Endodermal cell (in vitro differentiated cells): ENCODE data around the gene ITGA11. TPM values are rescaled to one million over a fixed set of nuclear protein-coding genes. Genes with fewer than 3 reads are reported as not detected.

Experiments used
- DNase-seq: peaks from one replicate; pipeline ENCODE4 v3.0.0-alpha.2; 2017
- H3K27ac ChIP-seq: 2 replicates; pipeline ENCODE4 v1.5.1; 2013; ENCODE audit warnings: mild to moderate bottlenecking, low read depth, low read length, moderate library complexity
- H3K27me3 ChIP-seq: 2 replicates; pipeline ENCODE4 v1.6.1; 2013; ENCODE audit warnings: mild to moderate bottlenecking, low read length, moderate library complexity; ENCODE audit not compliant: insufficient read depth, control insufficient read depth, poor library complexity, severe bottlenecking
- H3K36me3 ChIP-seq: 2 replicates; pipeline ENCODE4 v1.7.0; 2013; ENCODE audit warnings: mild to moderate bottlenecking, low read length, moderate library complexity; ENCODE audit not compliant: control insufficient read depth, insufficient read depth
- H3K4me1 ChIP-seq: one replicate; pipeline ENCODE4 v1.7.0; 2013; ENCODE audit warnings: low read length; ENCODE audit not compliant: control insufficient read depth, insufficient read depth
- H3K4me3 ChIP-seq: 2 replicates; pipeline ENCODE4 v1.5.1; 2013; ENCODE audit warnings: mild to moderate bottlenecking, low read length, moderate library complexity
- H3K9ac ChIP-seq: 2 replicates; pipeline ENCODE4 v1.6.1; 2013; ENCODE audit warnings: mild to moderate bottlenecking, low read length, moderate library complexity; ENCODE audit not compliant: poor library complexity, severe bottlenecking; ENCODE audit errors: extremely low read depth
- H3K9me3 ChIP-seq: 2 replicates; pipeline ENCODE4 v1.6.1; 2013; ENCODE audit warnings: mild to moderate bottlenecking, low read length, moderate library complexity; ENCODE audit not compliant: control insufficient read depth
- H3K27ac Mint-ChIP-seq: 2 replicates; pipeline ENCODE4 v1.8.0; 2020; ENCODE audit warnings: mixed read lengths
- H3K27me3 Mint-ChIP-seq: 2 replicates; pipeline ENCODE4 v1.8.0; 2021; ENCODE audit warnings: mild to moderate bottlenecking, mixed read lengths; ENCODE audit not compliant: insufficient read depth
- H3K36me3 Mint-ChIP-seq: 2 replicates; pipeline ENCODE4 v1.8.0; 2020; ENCODE audit warnings: low read depth, mixed read lengths
- H3K4me1 Mint-ChIP-seq: 2 replicates; pipeline ENCODE4 v1.8.0; 2020; ENCODE audit warnings: mixed read lengths
- H3K4me3 Mint-ChIP-seq: 2 replicates; pipeline ENCODE4 v1.8.0; 2020; ENCODE audit warnings: mild to moderate bottlenecking, moderate library complexity, mixed read lengths
- H3K9me3 Mint-ChIP-seq: 2 replicates; pipeline ENCODE4 v1.8.0; 2020; ENCODE audit warnings: mild to moderate bottlenecking, mixed read lengths
- WGBS, 2 experiments: methylation state at CpG; one replicate each; pipeline versions ENCODE4 v1.1.5 to v1.1.7; 2013; ENCODE audit warnings: missing lambda C conversion rate in 2 of 2, mixed read lengths in 1 of 2; ENCODE audit not compliant: insufficient coverage in 1 of 2, insufficient read length in 1 of 2; 5-methylcytosine and 5-hydroxymethylcytosine counted together
- long read RNA-seq, 4 experiments: library from polyadenylated mRNA in 2 of 4; library from RNA in 1 of 4; library from capped mRNA in 1 of 4; stranded (forward) in 3 of 4; unstranded in 1 of 4; transcript quantifications; one replicate each; pipeline ENCODE4 v2.0.0, GENCODE V29; 2020 to 2021; ENCODE audit warnings: inconsistent platforms in 1 of 4
- polyA plus RNA-seq, 2 experiments: library from polyadenylated mRNA; stranded (reverse); fragments of 50-300 nt; gene quantifications; one replicate each; pipeline ENCODE4 v1.2.3, GENCODE V29; 2013
- total RNA-seq, 2 donors: library from RNA; stranded (reverse); fragmentation: NEBNext Ultra II Directional in 1 of 2; extraction: Animal tissue kit (Norgen Biotek cat#: 25700) in 1 of 2; gene quantifications; 2 replicates in 1 of 2; 3 replicates in 1 of 2; pipeline ENCODE4 v1.2.1, GENCODE V29; 2021
- TF ChIP-seq, protein P1 (sequence below): fragments of 200-600 bp; sonication (generic); conservative IDR thresholded peaks from 2 replicates; pipeline ENCODE4 v1.5.0; 2021; ENCODE audit warnings: antibody characterized with exemption, mild to moderate bottlenecking

The ITGA11 gene, protein sequence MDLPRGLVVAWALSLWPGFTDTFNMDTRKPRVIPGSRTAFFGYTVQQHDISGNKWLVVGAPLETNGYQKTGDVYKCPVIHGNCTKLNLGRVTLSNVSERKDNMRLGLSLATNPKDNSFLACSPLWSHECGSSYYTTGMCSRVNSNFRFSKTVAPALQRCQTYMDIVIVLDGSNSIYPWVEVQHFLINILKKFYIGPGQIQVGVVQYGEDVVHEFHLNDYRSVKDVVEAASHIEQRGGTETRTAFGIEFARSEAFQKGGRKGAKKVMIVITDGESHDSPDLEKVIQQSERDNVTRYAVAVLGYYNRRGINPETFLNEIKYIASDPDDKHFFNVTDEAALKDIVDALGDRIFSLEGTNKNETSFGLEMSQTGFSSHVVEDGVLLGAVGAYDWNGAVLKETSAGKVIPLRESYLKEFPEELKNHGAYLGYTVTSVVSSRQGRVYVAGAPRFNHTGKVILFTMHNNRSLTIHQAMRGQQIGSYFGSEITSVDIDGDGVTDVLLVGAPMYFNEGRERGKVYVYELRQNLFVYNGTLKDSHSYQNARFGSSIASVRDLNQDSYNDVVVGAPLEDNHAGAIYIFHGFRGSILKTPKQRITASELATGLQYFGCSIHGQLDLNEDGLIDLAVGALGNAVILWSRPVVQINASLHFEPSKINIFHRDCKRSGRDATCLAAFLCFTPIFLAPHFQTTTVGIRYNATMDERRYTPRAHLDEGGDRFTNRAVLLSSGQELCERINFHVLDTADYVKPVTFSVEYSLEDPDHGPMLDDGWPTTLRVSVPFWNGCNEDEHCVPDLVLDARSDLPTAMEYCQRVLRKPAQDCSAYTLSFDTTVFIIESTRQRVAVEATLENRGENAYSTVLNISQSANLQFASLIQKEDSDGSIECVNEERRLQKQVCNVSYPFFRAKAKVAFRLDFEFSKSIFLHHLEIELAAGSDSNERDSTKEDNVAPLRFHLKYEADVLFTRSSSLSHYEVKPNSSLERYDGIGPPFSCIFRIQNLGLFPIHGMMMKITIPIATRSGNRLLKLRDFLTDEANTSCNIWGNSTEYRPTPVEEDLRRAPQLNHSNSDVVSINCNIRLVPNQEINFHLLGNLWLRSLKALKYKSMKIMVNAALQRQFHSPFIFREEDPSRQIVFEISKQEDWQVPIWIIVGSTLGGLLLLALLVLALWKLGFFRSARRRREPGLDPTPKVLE
- 1 to 10 TPM in 1 of 2 donors, under 1 TPM in 1; 0.35 to 1.4 TPM for total RNA-seq
- 1.8 TPM for polyA plus RNA-seq (2013, experiment 1 of 2)
- polyA plus RNA-seq (2013, experiment 2 of 2) = 1.3 TPM
- long read RNA-seq, experiment 1 = 0 reads
- long read RNA-seq, experiment 2, partial matches to known transcripts = 0 of 2 reads
- long read RNA-seq, experiment 2, other reads (novel, unspliced or antisense) = 1 of 2 reads
- long read RNA-seq, experiment 3, partial matches to known transcripts = 0 of 2 reads
- long read RNA-seq, experiment 3, other reads (novel, unspliced or antisense) = 1 of 2 reads
- long read RNA-seq, experiment 4 = 0 reads

DNA sequence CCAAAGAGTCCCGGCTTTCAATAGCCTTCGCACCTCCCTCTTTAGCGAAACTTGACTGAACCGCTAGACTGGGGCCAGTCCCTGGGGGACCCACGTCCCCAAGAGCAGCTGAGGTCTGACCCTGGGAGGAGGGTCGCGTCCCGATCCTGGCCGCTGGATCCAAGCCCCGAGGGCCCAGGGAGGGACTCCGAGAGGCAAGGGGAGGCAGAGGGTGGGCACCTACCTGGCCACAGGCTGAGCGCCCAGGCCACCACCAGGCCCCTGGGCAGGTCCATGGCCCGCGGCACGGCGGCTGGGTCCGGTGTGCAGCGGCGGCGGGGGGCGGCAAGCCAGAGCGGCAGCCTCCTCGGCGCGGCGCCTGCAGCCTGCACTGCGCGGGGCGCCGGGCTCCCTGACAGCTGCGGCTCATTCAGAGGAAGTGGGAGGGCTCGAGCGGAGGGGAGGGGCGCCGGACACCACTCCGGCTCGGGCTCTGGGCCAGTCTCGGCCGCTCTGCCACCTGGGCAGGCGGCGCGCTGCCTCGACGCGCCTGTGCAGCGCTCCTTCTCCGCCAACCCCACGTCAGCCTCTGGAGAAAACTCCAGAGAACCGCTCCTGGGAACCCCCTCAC, at the start of gene ITGA11:
Gene ITGA11, minus strand, starts transcription at position 372 of the 610 bp plus-strand sequence. Its CDS starts 97 bp downstream, at position 275.
- H3K4me1 ChIP-seq = no peaks in the 10 kb centered on the region
- no peak within 1 kb of the TSS for H3K9ac ChIP-seq
- Mint-ChIP-seq H3K36me3 (no peaks in the 10 kb centered on the region), H3K9me3 (no peaks in the 10 kb centered on the region), H3K4me1 (peaks cover 10% of the 10 kb centered on the region), H3K27me3 (peaks cover 87% of the 10 kb centered on the region), H3K27ac (no peak within 1 kb of the TSS), H3K4me3 (peak within 1 kb of the TSS; percentile 49)
- no peaks in the 10 kb centered on the region for H3K36me3 ChIP-seq
- peaks cover 75% of the 10 kb centered on the region for H3K27me3 ChIP-seq
- H3K27ac ChIP-seq = no peak within 1 kb of the TSS
- peak within 1 kb of the TSS; percentile 82 for H3K4me3 ChIP-seq
- H3K9me3 ChIP-seq = no peaks in the 10 kb centered on the region
- TF ChIP-seq, protein P1, sequence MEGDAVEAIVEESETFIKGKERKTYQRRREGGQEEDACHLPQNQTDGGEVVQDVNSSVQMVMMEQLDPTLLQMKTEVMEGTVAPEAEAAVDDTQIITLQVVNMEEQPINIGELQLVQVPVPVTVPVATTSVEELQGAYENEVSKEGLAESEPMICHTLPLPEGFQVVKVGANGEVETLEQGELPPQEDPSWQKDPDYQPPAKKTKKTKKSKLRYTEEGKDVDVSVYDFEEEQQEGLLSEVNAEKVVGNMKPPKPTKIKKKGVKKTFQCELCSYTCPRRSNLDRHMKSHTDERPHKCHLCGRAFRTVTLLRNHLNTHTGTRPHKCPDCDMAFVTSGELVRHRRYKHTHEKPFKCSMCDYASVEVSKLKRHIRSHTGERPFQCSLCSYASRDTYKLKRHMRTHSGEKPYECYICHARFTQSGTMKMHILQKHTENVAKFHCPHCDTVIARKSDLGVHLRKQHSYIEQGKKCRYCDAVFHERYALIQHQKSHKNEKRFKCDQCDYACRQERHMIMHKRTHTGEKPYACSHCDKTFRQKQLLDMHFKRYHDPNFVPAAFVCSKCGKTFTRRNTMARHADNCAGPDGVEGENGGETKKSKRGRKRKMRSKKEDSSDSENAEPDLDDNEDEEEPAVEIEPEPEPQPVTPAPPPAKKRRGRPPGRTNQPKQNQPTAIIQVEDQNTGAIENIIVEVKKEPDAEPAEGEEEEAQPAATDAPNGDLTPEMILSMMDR = no peak
- 1 to 2% methylated on average over 11 to 49 of the region's 49 CpGs for WGBS, 2 experiments
- peak; percentile 90 for DNase-seq

DNA sequence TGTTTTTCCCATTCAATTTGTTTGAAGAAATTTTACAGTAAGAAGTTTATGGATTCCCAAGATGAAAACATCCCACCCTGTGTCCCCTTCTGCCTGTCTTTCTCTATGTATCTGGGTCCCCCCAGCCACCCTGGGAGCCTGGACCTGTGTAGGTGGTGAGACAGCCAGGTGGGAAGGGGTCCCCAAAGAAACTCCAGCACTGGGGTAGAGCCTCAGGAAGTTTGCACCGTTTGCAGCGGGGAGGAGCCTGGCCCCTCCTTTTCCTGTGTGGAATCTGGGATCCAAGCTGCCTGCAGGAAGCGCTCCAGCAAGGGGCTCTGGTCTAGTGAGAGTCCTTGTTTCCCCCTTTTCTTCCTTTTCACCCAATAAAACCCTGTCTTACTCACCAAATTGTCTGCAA, 49.4 kb upstream of the ITGA11 start:
- Mint-ChIP-seq H3K9me3 (no peaks in the 10 kb centered on the region), H3K4me1 (peaks cover 4% of the 10 kb centered on the region), H3K36me3 (no peaks in the 10 kb centered on the region), H3K27ac (no peak overlapping the region), H3K27me3 (peaks cover 3% of the 10 kb centered on the region), H3K4me3 (no peak overlapping the region)
- no peaks in the 10 kb centered on the region for H3K9me3 ChIP-seq
- H3K4me1 ChIP-seq = no peaks in the 10 kb centered on the region
- DNase-seq = peak; percentile 30
- H3K4me3 ChIP-seq = no peak overlapping the region
- no peak overlapping the region for H3K9ac ChIP-seq
- 92 to 93% methylated on average over 2 to 3 of the region's 3 CpGs for WGBS, 2 experiments
- no peaks in the 10 kb centered on the region for H3K36me3 ChIP-seq
- TF ChIP-seq, protein P1 = no peak
- H3K27me3 ChIP-seq = no peaks in the 10 kb centered on the region
- H3K27ac ChIP-seq = no peak overlapping the region
